Measurements from ENCODE around the gene ADAT2.

The ADAT2 gene

DNA sequence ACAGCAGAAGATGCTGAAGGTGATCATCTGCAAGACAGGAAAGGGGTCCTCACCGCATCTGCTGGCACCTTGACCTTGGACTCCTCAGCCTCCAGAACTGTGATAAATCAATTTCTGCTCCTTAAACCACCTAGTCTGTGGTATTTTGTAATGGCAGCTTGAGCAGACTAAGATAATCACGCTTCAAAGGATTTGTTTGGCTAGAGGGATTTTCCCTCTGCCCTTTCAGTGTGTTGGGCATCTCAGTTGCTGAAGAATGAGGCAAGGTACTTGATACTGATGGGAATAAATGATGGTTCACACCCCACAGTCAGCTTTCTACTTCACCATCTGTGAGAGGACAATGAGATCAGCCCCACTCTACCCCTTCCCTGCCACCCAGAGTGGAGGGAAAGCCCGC is 60.2 kb downstream of the ADAT2 start:
- Histone ChIP-seq H4K20me1 (ENCODE audit: insufficient read depth, low read length) (no peaks in the 10 kb centered on the region), H3K79me2 (ENCODE audit: low read length) (no peaks in the 10 kb centered on the region), H3K9me3 (replicated peaks; ENCODE audit: insufficient read depth, low read length) (no peaks in the 10 kb centered on the region), H3K9me2 (replicated peaks; ENCODE audit: insufficient read depth, low read length) (no peaks in the 10 kb centered on the region), H3K4me1 (ENCODE audit: low read length) (no peaks in the 10 kb centered on the region), H3K27ac (ENCODE audit: low read length) (no peak overlapping the region), H3K4me3 (ENCODE audit: low read length) (no peak overlapping the region), H3K4me2 (ENCODE audit: low read depth, low read length) (no peak overlapping the region), H3F3A (ENCODE audit: insufficient read depth, low read length) (no peaks in the 10 kb centered on the region), H3K27me3 (replicated peaks; ENCODE audit: insufficient read depth, low read length) (no peaks in the 10 kb centered on the region), H3K36me3 (replicated peaks; ENCODE audit: insufficient read depth, low read length) (no peaks in the 10 kb centered on the region), H2AFZ (ENCODE audit: low read length) (no peak overlapping the region), H3K9ac (ENCODE audit: low read length) (no peak overlapping the region)
- TF ChIP-seq EZH2phosphoT487 (IDR thresholded peaks at IDR 0.05; ENCODE audit: low read length) (no peak), EZH2 (optimal IDR thresholded peaks at IDR 0.05; ENCODE audit: low read depth, low read length) (no peak), CTCF (IDR thresholded peaks at IDR 0.05; ENCODE audit: low read length) (no peak)
- no peak for DNase-seq

- no peaks in the 10 kb centered on the region for H3K9me3 ChIP-seq (replicated peaks; ENCODE audit: insufficient read depth, low read length)
- H3K9ac ChIP-seq (ENCODE audit: low read length), result no peak overlapping the region
- DNase-seq, result no peak
- no peaks in the 10 kb centered on the region for H3F3A ChIP-seq (ENCODE audit: insufficient read depth, low read length)
- no peaks in the 10 kb centered on the region for H4K20me1 ChIP-seq (ENCODE audit: insufficient read depth, low read length)
- no peaks in the 10 kb centered on the region for H3K4me1 ChIP-seq (ENCODE audit: low read length)
- no peak overlapping the region for H3K27ac ChIP-seq (ENCODE audit: low read length)
- H3K4me3 ChIP-seq (ENCODE audit: low read length), result no peak overlapping the region
- no peak overlapping the region for H3K4me2 ChIP-seq (ENCODE audit: low read depth, low read length)
- H3K27me3 ChIP-seq (replicated peaks; ENCODE audit: insufficient read depth, low read length), result no peaks in the 10 kb centered on the region
- H3K9me2 ChIP-seq (replicated peaks; ENCODE audit: insufficient read depth, low read length), result no peaks in the 10 kb centered on the region
- H3K36me3 ChIP-seq (replicated peaks; ENCODE audit: insufficient read depth, low read length), result no peaks in the 10 kb centered on the region
- no peaks in the 10 kb centered on the region for H3K79me2 ChIP-seq (ENCODE audit: low read length)
- TF ChIP-seq EZH2phosphoT487 (IDR thresholded peaks at IDR 0.05; ENCODE audit: low read length), result no peak
- no peak for TF ChIP-seq EZH2 (optimal IDR thresholded peaks at IDR 0.05; ENCODE audit: low read depth, low read length)
- no peak overlapping the region for H2AFZ ChIP-seq (ENCODE audit: low read length)
These were observed 64.9 kb downstream of the ADAT2 start for GRCh38 chr6:143385636-143386035.

DNA sequence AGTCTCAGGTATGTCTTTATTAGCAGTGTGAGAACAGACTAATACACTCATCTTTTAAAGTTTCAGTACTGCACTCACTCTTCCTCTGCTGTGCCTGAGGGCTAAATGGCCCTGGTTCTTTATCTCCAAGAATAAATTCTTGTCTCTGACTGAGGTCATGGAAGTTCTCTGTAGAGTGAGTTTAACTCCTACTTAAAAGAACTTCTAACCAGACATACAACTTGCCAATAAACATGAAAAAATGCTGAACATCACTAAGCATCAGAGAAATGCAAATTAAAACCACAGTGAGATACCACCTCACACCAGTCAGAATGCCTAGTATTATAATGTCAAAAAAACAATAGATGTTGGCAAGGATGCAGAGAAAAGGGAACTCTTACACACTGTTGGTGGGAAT is 73.6 kb downstream of the ADAT2 start:
- Histone ChIP-seq H3F3A (ENCODE audit: insufficient read depth, low read length) (no peaks in the 10 kb centered on the region), H3K4me2 (ENCODE audit: low read depth, low read length) (no peak overlapping the region), H3K27ac (ENCODE audit: low read length) (no peak overlapping the region), H3K4me3 (ENCODE audit: low read length) (no peak overlapping the region), H3K9me2 (replicated peaks; ENCODE audit: insufficient read depth, low read length) (no peaks in the 10 kb centered on the region), H3K36me3 (replicated peaks; ENCODE audit: insufficient read depth, low read length) (no peaks in the 10 kb centered on the region), H3K9me3 (replicated peaks; ENCODE audit: insufficient read depth, low read length) (no peaks in the 10 kb centered on the region), H3K4me1 (ENCODE audit: low read length) (peaks cover 4% of the 10 kb centered on the region; the same call in 1 of the 2 replicates), H2AFZ (ENCODE audit: low read length) (no peak overlapping the region), H4K20me1 (ENCODE audit: insufficient read depth, low read length) (no peaks in the 10 kb centered on the region), H3K9ac (ENCODE audit: low read length) (no peak overlapping the region), H3K79me2 (ENCODE audit: low read length) (no peaks in the 10 kb centered on the region), H3K27me3 (replicated peaks; ENCODE audit: insufficient read depth, low read length) (no peaks in the 10 kb centered on the region)
- TF ChIP-seq EZH2phosphoT487 (IDR thresholded peaks at IDR 0.05; ENCODE audit: low read length) (no peak), CTCF (IDR thresholded peaks at IDR 0.05; ENCODE audit: low read length) (no peak), EZH2 (optimal IDR thresholded peaks at IDR 0.05; ENCODE audit: low read depth, low read length) (no peak)
- no peak for DNase-seq

DNA sequence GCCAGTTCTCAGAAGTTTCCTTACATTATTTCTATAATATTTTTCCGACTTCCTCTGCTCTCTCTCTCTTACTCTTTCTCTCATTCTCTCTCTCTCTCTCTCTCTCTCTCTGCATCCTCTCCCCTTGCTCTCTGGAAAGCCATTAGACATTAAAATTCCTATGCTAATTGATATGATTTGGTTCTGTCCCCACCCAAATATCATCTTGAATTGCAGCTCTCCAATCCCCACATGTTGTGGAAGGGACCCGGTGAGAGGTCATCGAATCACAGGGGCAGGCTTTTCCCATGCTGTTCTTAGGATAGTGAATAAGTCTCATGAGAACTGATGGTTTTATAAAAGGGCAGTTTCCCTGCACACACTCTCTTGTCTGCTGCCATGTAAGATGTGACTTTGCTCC is 74.1 kb downstream of the ADAT2 start:
- no peaks in the 10 kb centered on the region for H3K9me3 ChIP-seq (replicated peaks; ENCODE audit: insufficient read depth, low read length)
- peaks cover 4% of the 10 kb centered on the region; the same call in 1 of the 2 replicates for H3K4me1 ChIP-seq (ENCODE audit: low read length)
- H3K4me3 ChIP-seq (ENCODE audit: low read length), result no peak overlapping the region
- H3K36me3 ChIP-seq (replicated peaks; ENCODE audit: insufficient read depth, low read length), result no peaks in the 10 kb centered on the region
- H3K9me2 ChIP-seq (replicated peaks; ENCODE audit: insufficient read depth, low read length), result no peaks in the 10 kb centered on the region
- no peaks in the 10 kb centered on the region for H4K20me1 ChIP-seq (ENCODE audit: insufficient read depth, low read length)
- no peak for TF ChIP-seq CTCF (IDR thresholded peaks at IDR 0.05; ENCODE audit: low read length)
- no peak for TF ChIP-seq EZH2phosphoT487 (IDR thresholded peaks at IDR 0.05; ENCODE audit: low read length)
- no peak for TF ChIP-seq EZH2 (optimal IDR thresholded peaks at IDR 0.05; ENCODE audit: low read depth, low read length)
- H3K27me3 ChIP-seq (replicated peaks; ENCODE audit: insufficient read depth, low read length), result no peaks in the 10 kb centered on the region
- no peaks in the 10 kb centered on the region for H3K79me2 ChIP-seq (ENCODE audit: low read length)
- H3K4me2 ChIP-seq (ENCODE audit: low read depth, low read length), result no peak overlapping the region
- H3K9ac ChIP-seq (ENCODE audit: low read length), result no peak overlapping the region
- no peak for DNase-seq
- no peak overlapping the region for H2AFZ ChIP-seq (ENCODE audit: low read length)
- H3F3A ChIP-seq (ENCODE audit: insufficient read depth, low read length), result no peaks in the 10 kb centered on the region
- no peak overlapping the region for H3K27ac ChIP-seq (ENCODE audit: low read length)
